GM12874 (cell line): ENCODE results near the gene ADAMTS18.

Experiments used
- CTCF ChIP-seq: IDR thresholded peaks from 2 replicates; pipeline ENCODE4 v1.5.1; 2011; ENCODE audit warnings: low read depth, mild to moderate bottlenecking, control low read depth, low read length, moderate library complexity; ENCODE audit not compliant: insufficient read depth

The ADAMTS18 gene

DNA sequence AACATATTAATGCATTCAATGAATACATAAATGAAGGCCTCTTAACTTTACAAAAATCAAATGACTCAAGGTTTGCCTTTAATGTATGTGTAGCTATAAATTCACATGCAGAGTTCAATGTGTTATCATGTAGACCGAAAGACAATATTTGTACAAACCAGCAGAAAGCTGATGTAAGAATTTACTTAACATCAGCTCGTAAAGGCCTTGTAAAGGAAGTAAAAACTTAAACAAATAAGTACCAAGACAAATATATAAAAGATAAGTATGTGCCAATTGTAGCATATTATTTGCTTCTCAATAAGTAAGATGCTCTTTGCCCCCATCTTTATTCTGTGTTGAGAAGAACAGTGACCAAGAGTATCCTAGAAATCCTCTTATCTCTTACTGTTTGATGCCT is 130.0 kb downstream of the ADAMTS18 start:
- no peak for TF ChIP-seq CTCF

GRCh38 chr16:77304134-77304533 is 130.7 kb downstream of the ADAMTS18 start:
- TF ChIP-seq CTCF: no peak

DNA sequence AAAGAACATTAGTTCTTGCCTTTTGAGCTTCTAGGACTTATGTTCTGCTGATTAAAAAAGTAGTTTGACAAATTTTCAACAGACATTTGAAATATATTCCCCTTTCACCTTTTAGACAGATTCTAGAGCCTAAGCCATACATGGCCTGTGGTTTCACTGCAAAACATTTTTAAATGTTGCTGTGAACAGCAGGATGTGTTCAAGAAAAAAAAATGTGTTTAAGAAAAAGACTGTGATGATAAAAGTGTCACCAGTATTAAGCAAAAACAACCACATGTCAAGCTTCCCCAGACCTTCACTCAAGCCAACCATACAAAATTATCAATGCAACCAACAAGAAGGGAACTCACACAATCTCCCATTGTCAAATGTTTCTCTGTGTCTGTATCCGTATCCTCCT is 132.2 kb downstream of the ADAMTS18 start:
- TF ChIP-seq CTCF: no peak

- no peak for TF ChIP-seq CTCF
These were observed 132.6 kb downstream of the ADAMTS18 start for GRCh38 chr16:77302249-77302648.

- no peak for TF ChIP-seq CTCF
These were observed 134.6 kb downstream of the ADAMTS18 start for GRCh38 chr16:77300256-77300655.

- no peak for TF ChIP-seq CTCF
These were observed 135.4 kb downstream of the ADAMTS18 start for GRCh38 chr16:77299395-77299794.

DNA sequence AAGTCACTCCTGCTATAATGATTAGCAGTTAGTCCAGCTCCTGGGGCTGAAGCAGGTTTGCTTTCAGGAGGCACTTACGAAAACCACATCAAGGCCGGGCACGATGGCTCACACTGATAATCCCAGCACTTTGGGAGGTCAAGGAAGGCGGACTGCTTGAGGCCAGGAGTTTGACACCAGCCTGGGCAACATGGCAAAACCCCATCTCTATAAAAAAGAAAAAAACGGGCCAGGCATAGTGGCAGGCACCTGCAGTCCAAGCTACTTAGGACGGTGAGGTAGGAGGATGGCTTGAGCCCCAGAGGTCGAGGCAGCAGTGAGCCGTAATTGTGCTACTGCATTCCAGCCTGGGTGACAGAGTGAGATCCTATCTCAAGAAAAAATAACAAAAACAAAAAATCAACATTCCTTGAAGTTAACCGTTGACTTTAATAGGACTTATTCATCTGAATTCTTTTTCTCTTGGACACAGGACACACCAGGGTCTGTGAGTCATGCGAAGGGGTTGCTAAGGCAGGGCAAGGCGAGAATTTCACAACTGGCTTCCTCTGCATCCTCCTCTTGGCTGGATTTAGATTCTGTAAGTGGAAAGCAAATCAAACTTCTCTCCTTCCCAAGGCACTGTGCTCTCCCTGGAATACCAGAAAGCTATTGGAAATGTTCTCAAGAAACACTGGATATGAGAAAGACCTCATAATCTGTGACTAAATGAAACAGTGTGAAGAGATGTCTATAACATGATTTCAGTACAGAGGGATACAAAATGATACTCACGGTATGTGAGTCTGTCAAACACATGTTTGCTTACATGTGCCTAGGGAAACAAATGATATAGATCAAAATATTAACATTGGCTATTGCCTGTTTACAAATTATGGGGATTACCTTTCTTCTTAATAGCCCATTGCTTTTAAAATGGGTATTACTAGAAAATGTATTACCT is 136.1 kb downstream of the ADAMTS18 start:
- TF ChIP-seq CTCF: no peak
